GM12878 (cell line): Measurements from ENCODE around the gene DMAP1. TPM values are rescaled to one million over a fixed set of nuclear protein-coding genes. Genes with fewer than 3 reads are reported as not detected.

ENCODE experiments used
- ATAC-seq: fragments of 200-7000 bp; cut with Tn5 transposase; 3 replicates; pipeline ENCODE4 v1.9.1; 2020; ENCODE audit warnings: mild to moderate bottlenecking, moderate library complexity
- BruUV-seq: library from RNA; stranded (reverse); fragments of 400-500 nt; replicated peaks from 2 replicates; lab custom pipeline; 2021; lab: Mats Ljungman, UMichigan
- CTCF ChIA-PET: fragments of 300-600 bp; sonication (Branson Sonifier 250); formaldehyde crosslinking; extraction: SDS; loops from one replicate; lab custom pipeline; 2021; ENCODE audit warnings: inconsistent platforms; lab: Yijun Ruan, JAX
- POLR2A ChIA-PET: fragments of 350-600 bp; formaldehyde crosslinking; extraction: SDS; loops from one replicate; lab custom pipeline; 2021; ENCODE audit warnings: inconsistent platforms; lab: Charles Lee
- RAD21 ChIA-PET: fragments of 300-600 bp; sonication (Branson Sonifier 250); formaldehyde crosslinking; loops from one replicate; lab custom pipeline; 2023; ENCODE audit warnings: antibody characterized with exemption; ENCODE audit not compliant: unreplicated experiment; lab: Charles Lee
- SMC1A ChIA-PET: fragments of 300-600 bp; sonication (Branson Sonifier 250); formaldehyde crosslinking; loops from one replicate; lab custom pipeline; 2023; ENCODE audit not compliant: unreplicated experiment, uncharacterized antibody; lab: Charles Lee
- DNase-seq: peaks from one replicate; pipeline ENCODE4 v3.0.0-alpha.2; 2011; ENCODE audit warnings: low read depth, low spot score
- FAIRE-seq: peaks from 3 replicates; lab custom pipeline; 2011; peaks lifted over from hg19 to GRCh38; lab: Jason Lieb, UNC
- H2AFZ ChIP-seq: 2 replicates; pipeline ENCODE4 v1.6.0; 2011; ENCODE audit warnings: low read depth, low read length, control low read depth; ENCODE audit not compliant: control insufficient read depth
- H3K27ac ChIP-seq: 2 replicates; pipeline ENCODE4 v1.5.1; 2011; ENCODE audit warnings: control low read depth; ENCODE audit not compliant: control insufficient read depth, insufficient read depth
- H3K27me3 ChIP-seq, 2 experiments: replicated peaks in 1 of 2; 2 replicates each; pipeline versions ENCODE4 v1.6.0 to v1.6.1; 2011; ENCODE audit warnings: low read length in 1 of 2; ENCODE audit not compliant: control insufficient read depth in 2 of 2, insufficient read depth in 2 of 2
- H3K36me3 ChIP-seq, 2 experiments: 2 replicates each; pipeline ENCODE4 v1.5.1; 2011; ENCODE audit warnings: low read length in 1 of 2; ENCODE audit not compliant: control insufficient read depth in 2 of 2, insufficient read depth in 2 of 2
- H3K4me1 ChIP-seq: 2 replicates; pipeline ENCODE4 v1.6.1; 2011; ENCODE audit warnings: mild to moderate bottlenecking, low read length, moderate library complexity, mixed read lengths; ENCODE audit not compliant: control insufficient read depth, insufficient read depth
- H3K4me2 ChIP-seq: 2 replicates; pipeline ENCODE4 v1.6.0; 2011; ENCODE audit warnings: control low read depth; ENCODE audit not compliant: control insufficient read depth, insufficient read depth
- H3K4me3 ChIP-seq: fragments of 200-600 bp; sonication (generic); 2 replicates; pipeline ENCODE4 v1.5.1; 2016
- H3K79me2 ChIP-seq: 2 replicates; pipeline ENCODE4 v1.6.0; 2011; ENCODE audit warnings: low read length; ENCODE audit not compliant: control insufficient read depth, insufficient read depth
- H3K9ac ChIP-seq: 2 replicates; pipeline ENCODE4 v1.8.0; 2011; ENCODE audit warnings: low read length, control low read depth, mixed read lengths; ENCODE audit not compliant: control insufficient read depth, insufficient read depth
- H3K9me3 ChIP-seq: replicated peaks from 3 replicates; pipeline ENCODE4 v1.5.1; 2011; ENCODE audit warnings: mild to moderate bottlenecking, low read length; ENCODE audit not compliant: control insufficient read depth, insufficient read depth
- H4K20me1 ChIP-seq: 2 replicates; pipeline ENCODE4 v1.6.0; 2011; ENCODE audit not compliant: control insufficient read depth, insufficient read depth
- EED ChIP-seq: sonication (generic); IDR thresholded peaks from 2 replicates; pipeline ENCODE4 v1.6.1; 2016; ENCODE audit warnings: antibody characterized with exemption, low read depth
- HDAC2 ChIP-seq: fragments of 200-600 bp; sonication (generic); IDR thresholded peaks from 2 replicates; pipeline ENCODE4 v1.6.1; 2017
- IKZF1 ChIP-seq: fragments of 450-650 bp; conservative IDR thresholded peaks from 2 replicates; pipeline ENCODE4 v1.6.1; 2017; ENCODE audit warnings: antibody characterized with exemption, mild to moderate bottlenecking
- NFYB ChIP-seq: IDR thresholded peaks from 2 replicates; pipeline ENCODE4 v1.6.1; 2011; ENCODE audit warnings: low read depth, mild to moderate bottlenecking, low read length, improper control_type of control experiment, moderate library complexity; ENCODE audit not compliant: insufficient read depth
- PAX8 ChIP-seq: fragments of 450-650 bp; IDR thresholded peaks from 2 replicates; pipeline ENCODE4 v1.6.1; 2017; ENCODE audit warnings: mild to moderate bottlenecking, moderate library complexity
- POLR2A ChIP-seq: IDR thresholded peaks from 2 replicates; pipeline ENCODE4 v1.6.1; 2011; ENCODE audit warnings: low read depth, mild to moderate bottlenecking, low read length
- POLR2AphosphoS2 ChIP-seq: IDR thresholded peaks from 2 replicates; pipeline ENCODE4 v1.6.1; 2011; ENCODE audit warnings: low read depth, mild to moderate bottlenecking, low read length, improper control_type of control experiment, moderate library complexity
- RAD51 ChIP-seq: fragments of 450-650 bp; IDR thresholded peaks from 2 replicates; pipeline ENCODE4 v1.6.1; 2016; ENCODE audit warnings: moderate library complexity, mild to moderate bottlenecking, inconsistent platforms
- TBL1XR1 ChIP-seq: IDR thresholded peaks from 2 replicates; pipeline ENCODE4 v1.6.1; 2012; ENCODE audit warnings: low read depth, low read length, improper control_type of control experiment
- ZSCAN29 ChIP-seq: fragments of 450-650 bp; IDR thresholded peaks from 2 replicates; pipeline ENCODE4 v1.6.1; 2017; ENCODE audit warnings: mild to moderate bottlenecking, moderate library complexity
- WGBS: methylation state at CpG from one replicate; pipeline ENCODE4 v1.1.6; 2016; ENCODE audit warnings: low lambda C conversion rate; ENCODE audit not compliant: insufficient replicate concordance, insufficient coverage; ENCODE audit errors: missing lambda C conversion rate; 5-methylcytosine and 5-hydroxymethylcytosine counted together
- in situ Hi-C: fragments of 300-500 bp; cut with MboI; formaldehyde crosslinking; loops from 9 replicates; pipeline ENCODE4 v1.14.3; 2018; ENCODE audit warnings: mixed read lengths
- intact Hi-C: fragments of 100-400 bp; cut with micrococcal nuclease; formaldehyde crosslinking; loops from one replicate; pipeline ENCODE4 v1.14.2; 2022; ENCODE audit not compliant: unreplicated experiment
- polyA plus RNA-seq, 11 experiments: library from polyadenylated mRNA; depleted of rRNA in 4 of 11; unstranded in 6 of 11; stranded (reverse) in 5 of 11; fragments of >200 nt; fragmentation: Nextera tagmentation in 4 of 11; fragmentation: Illumina TruSeq in 1 of 11; extraction: Ambion mirVana in 4 of 11; extraction: Trizol in 1 of 11; gene quantifications; 1 replicate in 1 of 11; 2 replicates in 10 of 11; pipeline versions ENCODE4 v1.2.1 to v1.2.3, GENCODE V29; 2011 to 2016; ENCODE audit warnings: inconsistent platforms in 2 of 11, missing spikeins in 2 of 11, low read depth in 1 of 11
- total RNA-seq, 4 experiments: library from RNA; depleted of rRNA in 3 of 4; stranded (reverse); fragments of >200 nt in 3 of 4; fragmentation: Illumina TruSeq in 1 of 4; extraction: Trizol in 1 of 4; gene quantifications; 2 replicates each; pipeline versions ENCODE4 v1.2.1 to v1.2.3, GENCODE V29; 2013 to 2021

The DMAP1 gene
- total and polyA plus RNA-seq, 10 of the 15 experiments (the other 5 are each of a cell fraction or from before 2014, with no cell fraction given): 1.9 to 59.1 (median 37.7) TPM

GRCh38 chr1:44218503-44219300, 5.4 kb downstream of the DMAP1 start:
- in situ Hi-C loops: no loop called here
- H3K36me3 ChIP-seq: peaks cover 16 to 24% of the 10 kb centered on the region in 2 experiments; a peak in 3 of 4 replicates

GRCh38 chr1:44219301-44219626, 6.0 kb downstream of the DMAP1 start:
- Histone ChIP-seq H3K36me3 (peaks cover 16 to 24% of the 10 kb centered on the region in 2 experiments; a peak in 3 of 4 replicates), H3K79me2 (no peaks in the 10 kb centered on the region), H3K27me3 (no peaks in the 10 kb centered on the region), H3K9ac (no peak overlapping the region), H2AFZ (no peak overlapping the region), H3K4me1 (peaks cover 7% of the 10 kb centered on the region), H3K27ac (no peak overlapping the region), H4K20me1 (no peaks in the 10 kb centered on the region), H3K9me3 (no peaks in the 10 kb centered on the region), H3K4me2 (no peak overlapping the region), H3K4me3 (no peak overlapping the region)
- CTCF ChIA-PET: interaction anchor here (0.8 to 3.0 kb wide), 7 partner anchors 8 to 375 kb away, joined by 3 to 20 read pairs (median 4); no protein-coding TSS in a partner anchor
- TF ChIP-seq POLR2A: 0 out of 2 replicates have a peak, but pooled peaks have one; percentile 8
- no peak for TF ChIP-seq ZSCAN29
- TF ChIP-seq PAX8: no peak
- TF ChIP-seq NFYB: no peak
- TF ChIP-seq EED: no peak
- TF ChIP-seq IKZF1: no peak
- TF ChIP-seq RAD51: no peak
- no peak for TF ChIP-seq POLR2AphosphoS2
- TF ChIP-seq TBL1XR1: no peak
- no peak for FAIRE-seq
- intact Hi-C loops: loop anchor here (10.0 kb wide), 1 partner anchor 436 kb away; no protein-coding TSS in a partner anchor
- SMC1A ChIA-PET: no interaction called here
- POLR2A ChIA-PET: interaction anchor here (0.7 kb wide), 1 partner anchor 99 kb away, joined by 3 read pairs; no protein-coding TSS in a partner anchor
- RAD21 ChIA-PET: no interaction called here
- no peak for ATAC-seq
- WGBS: 91% methylated on average over 6 of the region's 6 CpGs
- in situ Hi-C loops: no loop called here
- no peak for DNase-seq
- no TSS peak for BruUV-seq

More at GRCh38 chr1:44218503-44219300, 5.4 kb downstream of the DMAP1 start:
- no peak overlapping the region for H2AFZ ChIP-seq
- no peaks in the 10 kb centered on the region for H3K9me3 ChIP-seq
- POLR2A ChIA-PET: interaction anchor here (0.6 to 1.3 kb wide), 3 partner anchors 38 to 1272 kb away, joined by 3 read pairs; no protein-coding TSS in a partner anchor
- FAIRE-seq: no peak
- BruUV-seq: no TSS peak
- H3K27me3 ChIP-seq: no peaks in the 10 kb centered on the region
- RAD21 ChIA-PET: interaction anchor here (1.4 to 1.5 kb wide), 2 partner anchors 97 to 103 kb away, joined by 7 to 10 read pairs; no protein-coding TSS in a partner anchor
- H3K4me1 ChIP-seq: peaks cover 7% of the 10 kb centered on the region
- 88% methylated on average over 24 of the region's 24 CpGs for WGBS
- no peak overlapping the region for H3K4me3 ChIP-seq
- CTCF ChIA-PET: interaction anchor here (0.8 to 3.0 kb wide), 20 partner anchors 9 to 434 kb away, joined by 3 to 24 read pairs (median 5); no protein-coding TSS in a partner anchor
- H3K9ac ChIP-seq: no peak overlapping the region
- SMC1A ChIA-PET: interaction anchor here (1.0 to 2.3 kb wide), 6 partner anchors 7 to 160 kb away, joined by 4 to 10 read pairs (median 6); no protein-coding TSS in a partner anchor
- TF ChIP-seq POLR2A: peak; percentile 28; the same call in 1 of the 2 replicates
- TF ChIP-seq HDAC2: no peak
- H3K79me2 ChIP-seq: peaks cover 4% of the 10 kb centered on the region
- intact Hi-C loops: loop anchor here (10.0 kb wide), 1 partner anchor 436 kb away; no protein-coding TSS in a partner anchor
- H3K4me2 ChIP-seq: no peak overlapping the region
- H3K27ac ChIP-seq: no peak overlapping the region
- no peak for ATAC-seq
- H4K20me1 ChIP-seq: no peaks in the 10 kb centered on the region
- no peak for DNase-seq
